Cardiac fibroblast (primary cell): ENCODE results near the gene NTRK3.

Experiments
- DNase-seq, 2 donors: peaks; one replicate each; pipeline versions ENCODE4 v3.0.0 to v3.0.0-alpha.2; 2010; ENCODE audit warnings: low read depth in 2 of 2
- H3K4me3 ChIP-seq, 2 donors: replicated peaks in 1 of 2; 1 replicate in 1 of 2; 2 replicates in 1 of 2; pipeline ENCODE4 v1.5.1; 2011; ENCODE audit warnings: low read depth in 2 of 2, low read length in 2 of 2, mild to moderate bottlenecking in 2 of 2, moderate library complexity in 1 of 2
- TF ChIP-seq, protein P1 (sequence below): IDR thresholded peaks from one replicate; pipeline ENCODE4 v1.5.1; 2011; ENCODE audit warnings: low read depth, mild to moderate bottlenecking, low read length, inconsistent platforms

Gene NTRK3

DNA sequence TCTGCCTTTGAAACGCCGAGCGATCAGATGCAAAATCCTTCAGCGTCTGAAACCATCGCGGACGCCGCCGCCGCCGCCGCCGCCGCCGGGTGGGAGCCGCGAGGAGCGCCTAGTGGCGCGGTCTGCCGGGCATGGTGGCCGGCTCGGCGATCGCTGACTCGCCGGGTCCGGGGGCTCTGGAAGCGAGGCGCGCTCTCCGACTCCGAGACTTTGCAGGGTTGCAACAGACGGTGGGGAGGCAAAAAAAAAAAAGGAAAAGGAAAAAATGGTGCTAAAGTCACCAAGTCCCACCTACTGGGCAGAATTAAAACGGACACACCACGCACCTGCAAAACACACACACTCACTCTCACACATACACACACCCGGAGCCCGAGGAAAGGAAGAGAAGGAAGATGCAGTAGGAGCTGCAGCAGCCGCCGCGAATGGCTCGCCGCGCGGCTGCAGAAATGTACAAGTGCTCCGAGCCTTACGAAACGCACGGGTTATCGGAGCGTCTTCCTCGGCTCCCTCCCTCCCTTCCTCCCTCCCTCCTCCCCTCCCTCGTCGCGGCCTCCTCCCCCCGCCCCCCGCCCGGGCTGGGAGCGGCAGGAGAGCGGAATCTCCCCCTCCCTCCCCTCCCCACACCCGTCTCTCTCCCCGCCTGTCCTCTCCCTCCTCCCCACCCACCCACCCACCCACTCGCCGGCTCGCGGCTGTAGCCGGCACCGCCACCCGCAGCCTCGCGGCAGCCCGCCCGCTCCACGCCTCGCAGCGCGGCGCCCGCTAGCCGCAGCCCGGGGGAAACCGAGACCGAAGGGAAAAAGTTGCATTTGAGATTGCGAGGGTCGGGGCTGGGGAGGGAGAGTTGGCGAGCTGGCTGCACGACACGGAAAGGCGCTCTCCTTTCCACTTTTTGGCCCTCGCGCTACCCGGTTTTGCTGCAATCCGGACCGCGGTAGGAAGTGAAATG, at the start of gene NTRK3:
Gene NTRK3 (minus strand): TSS at position 461 of the 952 bp plus-strand sequence. CDS start 586 bp downstream, outside the sequence.
- TF ChIP-seq, protein P1, sequence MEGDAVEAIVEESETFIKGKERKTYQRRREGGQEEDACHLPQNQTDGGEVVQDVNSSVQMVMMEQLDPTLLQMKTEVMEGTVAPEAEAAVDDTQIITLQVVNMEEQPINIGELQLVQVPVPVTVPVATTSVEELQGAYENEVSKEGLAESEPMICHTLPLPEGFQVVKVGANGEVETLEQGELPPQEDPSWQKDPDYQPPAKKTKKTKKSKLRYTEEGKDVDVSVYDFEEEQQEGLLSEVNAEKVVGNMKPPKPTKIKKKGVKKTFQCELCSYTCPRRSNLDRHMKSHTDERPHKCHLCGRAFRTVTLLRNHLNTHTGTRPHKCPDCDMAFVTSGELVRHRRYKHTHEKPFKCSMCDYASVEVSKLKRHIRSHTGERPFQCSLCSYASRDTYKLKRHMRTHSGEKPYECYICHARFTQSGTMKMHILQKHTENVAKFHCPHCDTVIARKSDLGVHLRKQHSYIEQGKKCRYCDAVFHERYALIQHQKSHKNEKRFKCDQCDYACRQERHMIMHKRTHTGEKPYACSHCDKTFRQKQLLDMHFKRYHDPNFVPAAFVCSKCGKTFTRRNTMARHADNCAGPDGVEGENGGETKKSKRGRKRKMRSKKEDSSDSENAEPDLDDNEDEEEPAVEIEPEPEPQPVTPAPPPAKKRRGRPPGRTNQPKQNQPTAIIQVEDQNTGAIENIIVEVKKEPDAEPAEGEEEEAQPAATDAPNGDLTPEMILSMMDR, result no peak
- DNase-seq, result peak in 1 of 2 donors; percentile 38
- H3K4me3 ChIP-seq, result peak within 1 kb of the TSS in 1 of 2 donors; percentile 50

DNA sequence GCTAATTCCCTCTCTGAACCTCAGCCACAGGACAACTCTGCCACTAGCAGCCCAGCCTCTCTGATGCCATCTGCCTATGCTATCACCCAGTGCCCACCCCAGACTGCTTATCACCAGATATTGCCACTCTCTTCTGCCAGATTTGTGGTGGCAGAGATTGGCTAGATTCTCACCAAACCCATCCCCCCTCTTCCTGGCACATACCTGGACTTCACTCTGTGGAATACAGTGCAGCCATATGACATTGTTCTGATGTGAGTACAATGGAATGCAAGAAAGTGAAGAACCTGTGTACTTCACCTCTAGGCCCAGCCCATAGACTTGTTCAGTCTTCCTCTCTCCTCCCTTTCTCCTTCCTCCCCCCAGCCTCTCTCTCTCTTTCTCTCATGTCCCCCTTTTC, 46.9 kb upstream of the NTRK3 start:
- DNase-seq, result no peak
- TF ChIP-seq, protein P1, result no peak
- H3K4me3 ChIP-seq, result no peak overlapping the region

- no peak for DNase-seq
- TF ChIP-seq, protein P1, result no peak
- H3K4me3 ChIP-seq, result no peak overlapping the region
These were observed 45.8 kb upstream of the NTRK3 start for GRCh38 chr15:88302373-88302772.

DNA sequence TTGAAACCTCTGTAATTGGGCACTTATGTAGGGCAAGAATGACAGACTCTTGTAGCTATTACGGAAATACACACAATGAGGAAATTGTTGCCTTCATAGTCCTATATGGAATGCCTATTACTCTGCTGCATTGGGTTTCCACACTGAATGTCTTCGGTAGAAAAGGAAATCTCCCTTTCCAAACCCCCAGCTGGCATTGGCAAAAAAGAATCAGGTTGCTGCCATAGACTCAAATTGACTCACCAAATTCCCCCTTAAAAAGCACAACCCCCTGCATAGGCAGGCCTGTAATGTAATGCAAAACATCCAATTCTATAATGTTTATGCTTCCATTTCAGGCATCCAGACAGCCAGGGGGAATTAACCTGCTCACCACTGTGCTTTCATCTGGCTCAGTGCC, 44.8 kb upstream of the NTRK3 start:
- TF ChIP-seq, protein P1, result no peak
- DNase-seq, result no peak
- no peak overlapping the region for H3K4me3 ChIP-seq

- TF ChIP-seq, protein P1, result no peak
- no peak for DNase-seq
- no peak overlapping the region for H3K4me3 ChIP-seq
These were observed 44.3 kb upstream of the NTRK3 start for GRCh38 chr15:88300861-88301260.

DNA sequence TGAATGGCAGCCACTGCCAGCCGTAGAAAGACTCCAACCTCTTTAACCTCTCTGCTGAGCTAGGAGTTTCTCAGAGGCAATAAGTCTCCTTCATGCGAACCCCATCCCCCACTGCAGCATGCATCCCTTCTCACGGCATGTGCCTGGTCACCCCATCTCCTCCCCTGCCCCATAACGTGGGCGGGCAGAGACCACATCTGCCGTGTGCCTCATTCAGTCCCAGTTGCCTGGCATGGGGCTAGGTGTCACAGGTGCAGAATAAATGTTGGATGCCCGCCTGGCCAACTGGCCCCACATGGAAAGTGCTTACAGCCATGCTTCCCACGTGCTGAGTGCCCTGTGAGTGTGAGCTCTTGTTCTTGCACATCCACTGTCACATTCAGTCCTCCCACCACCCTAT, 43.5 kb upstream of the NTRK3 start:
- no peak for DNase-seq
- H3K4me3 ChIP-seq, result no peak overlapping the region
- TF ChIP-seq, protein P1, result no peak
